ENCODE data around the gene ABHD17A. TPM values are rescaled to one million over a fixed set of nuclear protein-coding genes. Genes with fewer than 3 reads are reported as not detected.

Gene ABHD17A
- total and polyA plus RNA-seq, 8 donors: 25.7 to 177 (median 74.2) TPM

DNA sequence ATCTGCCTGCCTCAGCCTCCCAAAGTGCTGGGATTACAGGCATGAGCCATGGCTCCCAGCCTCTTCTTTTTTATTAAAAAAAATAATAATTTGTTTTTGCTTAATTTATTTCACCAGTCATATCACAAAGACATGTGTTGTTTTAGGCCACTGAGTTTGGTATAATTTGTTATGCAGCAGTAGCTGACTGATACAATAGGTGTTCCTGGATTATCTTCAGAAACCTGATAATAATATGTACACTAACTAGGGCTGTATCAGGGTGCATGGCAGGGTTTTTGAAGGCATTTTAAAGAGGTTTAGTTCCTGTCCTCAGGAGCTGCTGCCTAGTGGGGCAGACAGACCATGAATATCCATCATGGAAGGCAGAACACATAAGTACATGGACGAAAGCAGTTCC lies 46.1 kb upstream of the ABHD17A start:
- Histone ChIP-seq H3K9me3 (peaks cover 0 to 5% (median 0%) of the 10 kb centered on the region in 4 donors), H3K4me1 (peaks cover 11 to 22% (median 19%) of the 10 kb centered on the region in 4 donors), H3K4me3 (no peak overlapping the region), H3K36me3 (no peaks in the 10 kb centered on the region), H3K27me3 (peaks cover 0 to 4% (median 0%) of the 10 kb centered on the region in 3 donors), H3K27ac (no peak overlapping the region)
- no peak for DNase-seq
- no peak for TF ChIP-seq EP300 (IDR thresholded peaks at IDR 0.05)
- no peak for TF ChIP-seq POLR2A (IDR thresholded peaks at IDR 0.05)
- TF ChIP-seq, protein P1, sequence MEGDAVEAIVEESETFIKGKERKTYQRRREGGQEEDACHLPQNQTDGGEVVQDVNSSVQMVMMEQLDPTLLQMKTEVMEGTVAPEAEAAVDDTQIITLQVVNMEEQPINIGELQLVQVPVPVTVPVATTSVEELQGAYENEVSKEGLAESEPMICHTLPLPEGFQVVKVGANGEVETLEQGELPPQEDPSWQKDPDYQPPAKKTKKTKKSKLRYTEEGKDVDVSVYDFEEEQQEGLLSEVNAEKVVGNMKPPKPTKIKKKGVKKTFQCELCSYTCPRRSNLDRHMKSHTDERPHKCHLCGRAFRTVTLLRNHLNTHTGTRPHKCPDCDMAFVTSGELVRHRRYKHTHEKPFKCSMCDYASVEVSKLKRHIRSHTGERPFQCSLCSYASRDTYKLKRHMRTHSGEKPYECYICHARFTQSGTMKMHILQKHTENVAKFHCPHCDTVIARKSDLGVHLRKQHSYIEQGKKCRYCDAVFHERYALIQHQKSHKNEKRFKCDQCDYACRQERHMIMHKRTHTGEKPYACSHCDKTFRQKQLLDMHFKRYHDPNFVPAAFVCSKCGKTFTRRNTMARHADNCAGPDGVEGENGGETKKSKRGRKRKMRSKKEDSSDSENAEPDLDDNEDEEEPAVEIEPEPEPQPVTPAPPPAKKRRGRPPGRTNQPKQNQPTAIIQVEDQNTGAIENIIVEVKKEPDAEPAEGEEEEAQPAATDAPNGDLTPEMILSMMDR (IDR thresholded peaks at IDR 0.05): no peak
- no peak for TF ChIP-seq POLR2AphosphoS5 (IDR thresholded peaks at IDR 0.05)
- WGBS, 5 donors: 83 to 100% (median 98%) methylated on average over 1 of the region's 1 CpG
- intact Hi-C loops (cut with DNase I; ENCODE audit: low total_unique reads): loop anchor here (10.0 kb wide), 2 partner anchors 83 to 143 kb away; partner anchors contain the start of gene BTBD2

DNA sequence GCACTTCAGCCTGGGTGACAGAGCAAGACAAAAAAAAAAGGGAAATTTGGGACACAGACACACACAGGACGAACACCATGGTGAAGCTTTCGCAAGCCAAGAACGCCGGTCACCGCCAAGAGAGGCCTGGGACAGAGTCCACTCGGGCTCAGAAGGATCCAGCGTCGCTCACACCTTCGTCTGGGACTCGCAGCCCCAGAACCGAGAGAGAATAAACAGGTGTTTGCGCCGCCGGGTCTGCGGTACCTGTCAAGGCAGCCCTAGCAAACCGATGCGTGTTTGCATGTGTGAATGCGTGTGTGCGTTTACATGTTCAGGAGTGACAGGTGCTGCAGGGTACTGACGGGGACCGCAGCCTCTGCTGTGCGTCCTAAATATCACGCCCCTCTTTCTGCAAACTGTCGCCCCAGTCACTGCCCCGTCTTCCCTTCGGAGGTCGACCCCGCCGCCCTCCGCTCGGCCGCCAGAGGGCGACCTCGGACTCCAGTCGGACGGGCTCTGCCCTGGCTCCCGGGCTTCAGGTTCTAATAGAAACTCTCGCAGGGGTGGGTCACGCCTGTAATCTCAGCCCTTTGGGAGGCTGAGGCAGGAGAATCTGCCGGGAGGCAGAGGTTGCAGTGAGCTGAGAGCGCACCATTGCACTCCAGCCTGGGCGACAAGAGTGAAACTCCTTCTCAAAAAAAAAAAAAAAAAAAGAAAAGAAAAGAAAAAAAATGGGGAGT lies 43.9 kb upstream of the ABHD17A start:
- TF ChIP-seq POLR2A (IDR thresholded peaks at IDR 0.05) (no peak), POLR2AphosphoS5 (IDR thresholded peaks at IDR 0.05) (peak in 1 of 3 donors; percentile 57), EP300 (IDR thresholded peaks at IDR 0.05) (no peak)
- TF ChIP-seq, protein P1 (IDR thresholded peaks at IDR 0.05): peak in 6 of 7 experiments; percentile 32 to 92 (median 88)

DNA sequence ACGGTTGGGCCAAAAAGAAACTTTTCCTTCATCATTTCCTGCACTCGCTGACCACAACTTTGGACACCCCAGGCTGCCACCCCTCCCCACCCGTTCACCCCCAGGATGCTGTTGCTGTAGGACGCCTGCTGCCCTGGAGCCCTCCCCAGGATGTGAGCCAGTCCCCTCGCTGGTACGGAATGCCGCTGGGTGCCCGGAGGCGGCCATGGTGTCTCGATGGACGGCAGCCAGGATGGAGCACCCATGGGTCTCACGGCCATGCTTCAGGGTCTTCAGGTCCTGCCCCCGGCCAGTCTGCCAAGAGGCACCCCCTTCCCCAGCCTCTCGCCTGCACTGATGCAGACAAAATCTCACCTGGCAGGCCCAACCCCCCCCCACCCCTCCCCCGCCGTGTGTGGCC lies 40.2 kb upstream of the ABHD17A start:
- no peak for DNase-seq
- H3K27ac ChIP-seq: no peak overlapping the region
- no peak overlapping the region for H3K4me3 ChIP-seq
- H3K4me1 ChIP-seq: peaks cover 11 to 17% (median 15%) of the 10 kb centered on the region in 4 donors
- H3K36me3 ChIP-seq: peaks cover 37 to 54% (median 53%) of the 10 kb centered on the region in 4 donors
- intact Hi-C loops (cut with DNase I; ENCODE audit: low total_unique reads): no loop called here
- WGBS, 5 donors: 88 to 91% (median 88%) methylated on average over 16 of the region's 16 CpGs
- peaks cover 0 to 4% (median 0%) of the 10 kb centered on the region in 3 donors for H3K27me3 ChIP-seq
- H3K9me3 ChIP-seq: no peaks in the 10 kb centered on the region
- TF ChIP-seq EP300 (IDR thresholded peaks at IDR 0.05) (no peak), POLR2A (IDR thresholded peaks at IDR 0.05) (no peak), POLR2AphosphoS5 (IDR thresholded peaks at IDR 0.05) (no peak)
- TF ChIP-seq, protein P1 (IDR thresholded peaks at IDR 0.05): no peak

More for the DNA sequence above, 43.9 kb upstream of the ABHD17A start:
- intact Hi-C loops (cut with DNase I; ENCODE audit: low total_unique reads): no loop called here
- DNase-seq: peak; percentile 88 to 92
- peaks cover 11 to 17% (median 15%) of the 10 kb centered on the region in 4 donors for H3K4me1 ChIP-seq
- 6 to 14% (median 7%) methylated on average over 32 to 42 of the region's 42 CpGs for WGBS, 5 donors
- peaks cover 0 to 5% (median 0%) of the 10 kb centered on the region in 4 donors for H3K9me3 ChIP-seq
- peaks cover 10 to 19% (median 18%) of the 10 kb centered on the region in 4 donors for H3K36me3 ChIP-seq
- H3K4me3 ChIP-seq: peak overlapping the region; percentile 32 to 47 (median 34)
- H3K27ac ChIP-seq: peak overlapping the region in 1 of 5 donors; percentile 41
- peaks cover 0 to 4% (median 0%) of the 10 kb centered on the region in 3 donors for H3K27me3 ChIP-seq

DNA sequence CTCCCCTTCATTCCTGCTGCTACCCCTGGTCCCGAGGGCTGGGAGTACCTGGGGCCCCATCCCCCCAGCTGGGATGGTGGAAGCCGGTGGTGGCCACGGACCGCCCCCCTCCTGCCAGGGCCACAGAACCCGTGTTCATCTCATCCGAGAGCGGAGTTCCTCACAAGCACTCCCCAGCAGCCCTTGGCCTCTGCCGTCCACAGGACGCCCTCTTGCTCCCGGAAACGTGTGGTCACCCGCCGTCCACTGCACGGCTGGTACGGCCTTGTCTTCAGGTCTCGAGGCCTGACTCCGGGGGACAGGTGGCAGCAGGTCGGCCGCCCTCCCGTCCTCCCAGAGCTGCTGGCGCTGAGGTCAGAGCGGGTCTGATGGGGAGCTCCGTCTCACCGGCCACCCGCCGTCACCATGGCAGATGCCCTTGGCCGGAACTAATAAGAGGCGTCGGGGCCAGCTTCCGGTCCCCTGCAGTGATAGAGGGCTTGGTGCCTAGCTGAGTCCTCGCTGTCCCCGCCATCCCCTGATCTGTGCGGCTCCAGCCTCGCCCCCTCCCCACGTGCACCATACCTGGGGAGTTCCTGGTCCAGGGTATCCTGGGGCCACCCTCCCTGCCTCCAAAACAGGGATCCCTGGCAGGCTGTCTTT lies 39.1 kb upstream of the ABHD17A start:
- 85 to 94% (median 93%) methylated on average over 10 to 35 of the region's 35 CpGs for WGBS, 5 donors
- H3K36me3 ChIP-seq: peaks cover 47 to 65% (median 64%) of the 10 kb centered on the region in 4 donors

More for the DNA sequence above, 39.1 kb upstream of the ABHD17A start:
- intact Hi-C loops (cut with DNase I; ENCODE audit: low total_unique reads): no loop called here
- Histone ChIP-seq H3K27ac (no peak overlapping the region), H3K4me1 (peaks cover 4 to 7% (median 7%) of the 10 kb centered on the region in 4 donors), H3K27me3 (no peaks in the 10 kb centered on the region), H3K4me3 (no peak overlapping the region), H3K9me3 (no peaks in the 10 kb centered on the region)
- TF ChIP-seq, protein P1 (IDR thresholded peaks at IDR 0.05): no peak
- no peak for TF ChIP-seq EP300 (IDR thresholded peaks at IDR 0.05)
- TF ChIP-seq POLR2AphosphoS5 (IDR thresholded peaks at IDR 0.05): no peak
- no peak for TF ChIP-seq POLR2A (IDR thresholded peaks at IDR 0.05)
- no peak for DNase-seq
